ENCODE measurements around the gene PRDX2. TPM values are rescaled to one million over a fixed set of nuclear protein-coding genes. Genes with fewer than 3 reads are reported as not detected.

PRDX2 gene
- total RNA-seq, 1 experiment from 2014 or later, result 295 TPM

DNA sequence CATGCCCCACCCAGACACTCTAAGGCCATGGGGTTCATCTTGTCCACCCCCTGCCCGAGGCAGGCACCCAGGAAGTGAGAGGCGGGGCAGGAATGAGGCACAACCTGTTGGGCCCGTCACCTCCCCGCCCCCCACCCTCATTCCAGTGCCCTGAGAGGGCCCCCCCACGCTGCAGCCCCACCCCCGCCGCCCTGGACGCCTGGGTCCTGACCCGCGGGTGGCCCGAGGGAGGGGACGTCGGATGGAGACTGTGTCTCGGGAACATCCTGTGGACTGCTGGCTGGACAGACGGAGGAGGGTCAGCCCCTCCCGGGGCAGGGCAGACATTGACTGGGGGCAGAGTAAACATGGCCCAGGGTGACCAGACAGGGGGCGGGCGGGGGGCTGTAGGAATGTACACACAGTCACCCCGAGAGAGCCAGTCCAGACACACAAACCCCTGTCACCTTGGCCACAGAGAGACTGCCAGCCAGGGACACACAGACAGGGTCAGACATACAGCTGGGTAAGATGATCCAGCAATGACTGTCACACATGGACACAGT lies 17.7 kb downstream of the PRDX2 start:
- intact Hi-C loops (cut with micrococcal nuclease), result no loop called here
- Mint-ChIP-seq H3K36me3 (ENCODE audit: insufficient read depth, unreplicated experiment) (no peaks in the 10 kb centered on the region), H3K4me1 (ENCODE audit: insufficient read depth, unreplicated experiment) (peaks cover 9% of the 10 kb centered on the region), H3K27ac (ENCODE audit: low read depth, unreplicated experiment) (no peak overlapping the region), H3K27me3 (ENCODE audit: insufficient read depth, unreplicated experiment) (no peaks in the 10 kb centered on the region), H3K4me3 (ENCODE audit: unreplicated experiment) (peak overlapping the region; percentile 68), H3K9me3 (ENCODE audit: unreplicated experiment) (no peaks in the 10 kb centered on the region)
- no TSS peak for BruUV-seq (replicated peaks)
- peak; percentile 58 for DNase-seq (ENCODE audit: unreplicated experiment)
- ChIA-PET POLR2A (interaction anchor here (0.7 to 2.7 kb wide), 4 partner anchors 9 to 84 kb away, joined by 3 to 91 read pairs (median 3); partner anchors contain the start of gene JUNB), CTCF (interaction anchor here (2.0 kb wide), 1 partner anchor 63 kb away, joined by 7 read pairs; no protein-coding TSS in a partner anchor)
- TF ChIP-seq, protein P1, sequence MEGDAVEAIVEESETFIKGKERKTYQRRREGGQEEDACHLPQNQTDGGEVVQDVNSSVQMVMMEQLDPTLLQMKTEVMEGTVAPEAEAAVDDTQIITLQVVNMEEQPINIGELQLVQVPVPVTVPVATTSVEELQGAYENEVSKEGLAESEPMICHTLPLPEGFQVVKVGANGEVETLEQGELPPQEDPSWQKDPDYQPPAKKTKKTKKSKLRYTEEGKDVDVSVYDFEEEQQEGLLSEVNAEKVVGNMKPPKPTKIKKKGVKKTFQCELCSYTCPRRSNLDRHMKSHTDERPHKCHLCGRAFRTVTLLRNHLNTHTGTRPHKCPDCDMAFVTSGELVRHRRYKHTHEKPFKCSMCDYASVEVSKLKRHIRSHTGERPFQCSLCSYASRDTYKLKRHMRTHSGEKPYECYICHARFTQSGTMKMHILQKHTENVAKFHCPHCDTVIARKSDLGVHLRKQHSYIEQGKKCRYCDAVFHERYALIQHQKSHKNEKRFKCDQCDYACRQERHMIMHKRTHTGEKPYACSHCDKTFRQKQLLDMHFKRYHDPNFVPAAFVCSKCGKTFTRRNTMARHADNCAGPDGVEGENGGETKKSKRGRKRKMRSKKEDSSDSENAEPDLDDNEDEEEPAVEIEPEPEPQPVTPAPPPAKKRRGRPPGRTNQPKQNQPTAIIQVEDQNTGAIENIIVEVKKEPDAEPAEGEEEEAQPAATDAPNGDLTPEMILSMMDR (IDR thresholded peaks at IDR 0.05; ENCODE audit: unreplicated experiment), result no peak

DNA sequence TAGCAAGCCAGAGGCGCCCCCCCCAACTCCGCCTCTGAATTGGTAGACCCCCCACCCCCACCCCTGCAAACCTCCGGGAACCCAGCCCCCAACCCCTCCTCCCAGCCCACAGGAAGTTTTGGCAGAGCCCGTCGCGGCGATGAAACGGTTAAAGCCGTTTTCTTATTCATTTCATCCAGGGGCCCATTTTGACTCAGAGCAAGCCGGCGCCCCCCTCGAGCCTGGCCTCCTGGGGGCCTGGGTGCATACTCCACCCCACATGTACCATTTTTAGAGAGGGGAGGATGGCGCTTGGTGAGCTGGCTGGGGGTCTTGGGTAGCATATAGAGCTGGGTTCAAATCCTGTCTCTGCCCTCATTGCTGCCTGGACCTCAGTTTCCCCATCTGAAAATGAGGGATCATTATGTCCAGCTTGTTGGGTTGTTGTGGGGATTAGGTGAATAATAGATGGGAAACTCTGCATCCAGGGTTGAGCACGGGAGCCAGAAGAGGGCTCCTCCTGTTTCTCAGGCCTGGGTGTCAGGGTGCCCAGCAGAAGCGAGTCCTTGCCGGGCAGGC lies 18.2 kb downstream of the PRDX2 start:
- ChIA-PET POLR2A (interaction anchor here (0.7 to 2.7 kb wide), 8 partner anchors 10 to 369 kb away, joined by 3 to 91 read pairs (median 3); partner anchors contain the start of genes GCDH, GET3, JUNB and ZNF490), CTCF (interaction anchor here (0.6 to 2.0 kb wide), 5 partner anchors 9 to 105 kb away, joined by 3 to 8 read pairs (median 5); no protein-coding TSS in a partner anchor)
- H3K4me3 Mint-ChIP-seq (ENCODE audit: unreplicated experiment), result peak overlapping the region; percentile 68
- BruUV-seq (replicated peaks), result no TSS peak
- H3K27ac Mint-ChIP-seq (ENCODE audit: low read depth, unreplicated experiment), result no peak overlapping the region
- no peak for DNase-seq (ENCODE audit: unreplicated experiment)
- no peaks in the 10 kb centered on the region for H3K27me3 Mint-ChIP-seq (ENCODE audit: insufficient read depth, unreplicated experiment)
- TF ChIP-seq, protein P1 (IDR thresholded peaks at IDR 0.05; ENCODE audit: unreplicated experiment), result no peak
- H3K9me3 Mint-ChIP-seq (ENCODE audit: unreplicated experiment), result no peaks in the 10 kb centered on the region
- intact Hi-C loops (cut with micrococcal nuclease), result no loop called here
- H3K4me1 Mint-ChIP-seq (ENCODE audit: insufficient read depth, unreplicated experiment), result peaks cover 7% of the 10 kb centered on the region
- no peaks in the 10 kb centered on the region for H3K36me3 Mint-ChIP-seq (ENCODE audit: insufficient read depth, unreplicated experiment)

DNA sequence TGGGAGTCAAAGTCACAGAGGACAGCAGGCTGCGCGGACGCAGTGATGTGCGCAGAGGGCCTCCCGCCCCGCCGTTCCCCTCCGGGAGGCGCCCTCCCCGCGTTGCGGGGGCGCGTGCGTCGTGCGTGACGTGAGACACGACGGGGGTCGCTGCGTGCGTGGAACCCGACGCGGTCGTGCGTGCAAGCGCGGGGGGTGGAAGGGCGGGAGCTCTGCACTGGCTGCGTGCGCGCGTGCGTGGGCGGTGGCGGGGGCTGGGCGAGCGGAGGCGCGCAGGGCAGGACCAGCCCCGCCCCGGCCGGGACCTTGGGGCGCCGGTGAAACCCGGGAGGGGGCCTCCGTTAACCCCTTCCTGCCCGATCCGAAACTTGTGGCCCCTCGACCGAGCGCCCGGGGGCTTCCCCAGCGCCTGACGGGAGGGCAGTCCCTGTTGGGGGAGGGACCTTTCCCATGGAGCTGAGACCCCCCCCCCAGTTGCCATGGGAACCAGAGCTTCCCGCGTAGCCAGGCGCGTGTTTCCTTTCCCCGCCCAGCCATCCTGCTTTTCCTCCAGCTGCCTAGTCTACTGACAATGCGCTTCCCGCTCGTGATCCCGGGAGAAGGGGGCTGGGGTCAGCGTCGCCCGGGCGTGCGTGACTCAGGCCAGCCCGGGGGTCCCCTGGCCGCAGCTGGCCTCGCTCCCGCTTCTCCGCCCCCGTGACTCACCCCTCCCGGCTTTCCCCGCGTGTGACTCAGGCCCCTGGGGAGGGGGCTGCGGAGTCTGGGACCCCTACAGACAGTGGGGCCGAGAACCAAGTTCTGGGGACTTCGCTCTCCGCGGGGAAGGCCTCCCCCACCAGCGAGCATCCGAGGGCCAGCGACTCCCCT lies 18.9 kb downstream of the PRDX2 start:
- DNase-seq (ENCODE audit: unreplicated experiment), result peak; percentile 72
- no TSS peak for BruUV-seq (replicated peaks)
- TF ChIP-seq, protein P1 (IDR thresholded peaks at IDR 0.05; ENCODE audit: unreplicated experiment), result no peak
- no peaks in the 10 kb centered on the region for H3K9me3 Mint-ChIP-seq (ENCODE audit: unreplicated experiment)
- intact Hi-C loops (cut with micrococcal nuclease), result no loop called here
- no peaks in the 10 kb centered on the region for H3K27me3 Mint-ChIP-seq (ENCODE audit: insufficient read depth, unreplicated experiment)
- H3K4me1 Mint-ChIP-seq (ENCODE audit: insufficient read depth, unreplicated experiment), result peaks cover 5% of the 10 kb centered on the region
- H3K4me3 Mint-ChIP-seq (ENCODE audit: unreplicated experiment), result peak overlapping the region; percentile 68
- ChIA-PET CTCF (interaction anchor here (0.6 to 2.0 kb wide), 6 partner anchors 10 to 104 kb away, joined by 3 to 8 read pairs (median 4); no protein-coding TSS in a partner anchor), POLR2A (interaction anchor here (0.5 to 2.7 kb wide), 13 partner anchors 11 to 370 kb away, joined by 3 to 91 read pairs (median 3); partner anchors contain the start of genes GCDH, GET3, JUNB and ZNF490)
- H3K36me3 Mint-ChIP-seq (ENCODE audit: insufficient read depth, unreplicated experiment), result no peaks in the 10 kb centered on the region
- no peak overlapping the region for H3K27ac Mint-ChIP-seq (ENCODE audit: low read depth, unreplicated experiment)

DNA sequence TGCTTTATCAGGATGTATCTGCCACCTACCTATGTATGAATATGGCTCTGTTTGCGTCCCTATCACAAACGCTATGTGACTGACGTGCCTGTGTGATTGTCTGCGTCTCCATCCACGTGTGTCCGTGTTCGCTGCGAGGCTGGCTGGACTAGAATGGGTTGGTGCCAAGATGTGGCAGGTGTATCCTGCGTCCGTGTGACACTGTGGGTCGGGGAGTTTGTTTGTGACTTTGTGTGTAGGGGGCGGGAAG lies 19.5 kb downstream of the PRDX2 start:
- DNase-seq (ENCODE audit: unreplicated experiment), result no peak
- H3K36me3 Mint-ChIP-seq (ENCODE audit: insufficient read depth, unreplicated experiment), result no peaks in the 10 kb centered on the region
- no peaks in the 10 kb centered on the region for H3K9me3 Mint-ChIP-seq (ENCODE audit: unreplicated experiment)
- peaks cover 5% of the 10 kb centered on the region for H3K4me1 Mint-ChIP-seq (ENCODE audit: insufficient read depth, unreplicated experiment)
- no TSS peak for BruUV-seq (replicated peaks)
- no peak overlapping the region for H3K27ac Mint-ChIP-seq (ENCODE audit: low read depth, unreplicated experiment)
- ChIA-PET CTCF (interaction anchor here (0.6 to 2.0 kb wide), 3 partner anchors 14 to 65 kb away, joined by 4 to 8 read pairs (median 7); no protein-coding TSS in a partner anchor), POLR2A (interaction anchor here (0.6 to 2.7 kb wide), 7 partner anchors 12 to 196 kb away, joined by 3 to 91 read pairs (median 4); partner anchors contain the start of genes GCDH and JUNB)
- TF ChIP-seq, protein P1 (IDR thresholded peaks at IDR 0.05; ENCODE audit: unreplicated experiment), result no peak
- peak overlapping the region; percentile 68 for H3K4me3 Mint-ChIP-seq (ENCODE audit: unreplicated experiment)
- intact Hi-C loops (cut with micrococcal nuclease), result no loop called here
- no peaks in the 10 kb centered on the region for H3K27me3 Mint-ChIP-seq (ENCODE audit: insufficient read depth, unreplicated experiment)
